Spleen (tissue), 7 donors: Measurements from ENCODE around the gene ICAM4.

Experiments
- POLR2A ChIP-seq, 3 donors: fragments of 450-650 bp; IDR thresholded peaks; one replicate each; pipeline ENCODE4 v1.5.1; 2017; ENCODE audit warnings: antibody characterized with exemption in 3 of 3, mild to moderate bottlenecking in 1 of 3
- POLR2AphosphoS5 ChIP-seq, 3 donors: sonication (generic); formaldehyde crosslinking; IDR thresholded peaks; one replicate each; pipeline ENCODE4 v1.5.1; 2017; ENCODE audit warnings: antibody characterized with exemption in 3 of 3
- TF ChIP-seq, protein P1 (sequence below), 11 experiments: fragments of 200-600 bp in 7 of 11; fragments of 450-650 bp in 4 of 11; sonication (generic) in 4 of 11; IDR thresholded peaks in 8 of 11; conservative IDR thresholded peaks in 3 of 11; 1 replicate in 7 of 11; 2 replicates in 4 of 11; pipeline versions ENCODE4 v1.4.0 to v1.8.0; 2016 to 2021; ENCODE audit warnings: antibody characterized with exemption in 11 of 11, inconsistent platforms in 4 of 11, mild to moderate bottlenecking in 1 of 11
- donor health status: DM: no; HTN: no; CAD: no; lungs with moderate emphysema.
- donor health status: DM: no; HTN: no; CAD: no.
- donor health status: DM: no; HTN: no; CAD: no.

DNA sequence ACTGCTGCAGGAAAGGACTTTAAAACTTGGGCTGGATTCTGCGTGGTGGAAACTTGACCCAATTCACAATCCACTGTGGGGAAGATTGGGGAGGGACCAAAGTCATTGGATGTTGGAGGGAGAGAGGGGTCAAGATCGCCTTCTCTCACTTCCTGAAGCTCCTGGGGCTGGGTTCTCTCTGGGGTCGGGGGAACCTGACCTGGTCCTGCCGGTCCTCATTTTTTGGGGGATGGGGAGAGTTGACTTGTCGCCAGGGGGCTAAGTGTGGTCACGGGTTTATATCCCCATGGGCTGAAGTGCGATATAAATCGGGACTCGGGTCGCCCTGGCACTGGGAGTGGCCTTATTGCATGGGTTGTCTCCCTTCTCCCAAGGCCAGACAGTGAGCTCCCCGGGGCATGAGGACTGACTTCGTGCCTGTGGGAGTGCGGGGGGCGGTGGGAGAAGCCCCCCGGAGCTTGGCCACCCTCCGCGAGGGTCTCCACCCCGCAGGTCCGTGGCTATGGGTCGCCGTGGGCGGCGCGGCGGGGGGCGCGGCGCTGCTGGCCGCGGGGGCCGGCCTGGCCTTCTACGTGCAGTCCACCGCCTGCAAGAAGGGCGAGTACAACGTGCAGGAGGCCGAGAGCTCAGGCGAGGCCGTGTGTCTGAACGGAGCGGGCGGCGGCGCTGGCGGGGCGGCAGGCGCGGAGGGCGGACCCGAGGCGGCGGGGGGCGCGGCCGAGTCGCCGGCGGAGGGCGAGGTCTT, 9.3 kb downstream of the ICAM4 start:
- TF ChIP-seq, protein P1, sequence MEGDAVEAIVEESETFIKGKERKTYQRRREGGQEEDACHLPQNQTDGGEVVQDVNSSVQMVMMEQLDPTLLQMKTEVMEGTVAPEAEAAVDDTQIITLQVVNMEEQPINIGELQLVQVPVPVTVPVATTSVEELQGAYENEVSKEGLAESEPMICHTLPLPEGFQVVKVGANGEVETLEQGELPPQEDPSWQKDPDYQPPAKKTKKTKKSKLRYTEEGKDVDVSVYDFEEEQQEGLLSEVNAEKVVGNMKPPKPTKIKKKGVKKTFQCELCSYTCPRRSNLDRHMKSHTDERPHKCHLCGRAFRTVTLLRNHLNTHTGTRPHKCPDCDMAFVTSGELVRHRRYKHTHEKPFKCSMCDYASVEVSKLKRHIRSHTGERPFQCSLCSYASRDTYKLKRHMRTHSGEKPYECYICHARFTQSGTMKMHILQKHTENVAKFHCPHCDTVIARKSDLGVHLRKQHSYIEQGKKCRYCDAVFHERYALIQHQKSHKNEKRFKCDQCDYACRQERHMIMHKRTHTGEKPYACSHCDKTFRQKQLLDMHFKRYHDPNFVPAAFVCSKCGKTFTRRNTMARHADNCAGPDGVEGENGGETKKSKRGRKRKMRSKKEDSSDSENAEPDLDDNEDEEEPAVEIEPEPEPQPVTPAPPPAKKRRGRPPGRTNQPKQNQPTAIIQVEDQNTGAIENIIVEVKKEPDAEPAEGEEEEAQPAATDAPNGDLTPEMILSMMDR (IDR thresholded peaks at IDR 0.05 in 8 of 11, conservative IDR thresholded peaks at IDR 0.05 in 3 of 11) = no peak
- TF ChIP-seq POLR2AphosphoS5 (IDR thresholded peaks at IDR 0.05) (no peak), POLR2A (IDR thresholded peaks at IDR 0.05) (no peak)
